T-helper 17 cell (primary cell): Measurements from ENCODE around the gene SLC25A1. TPM values are rescaled to one million over a fixed set of nuclear protein-coding genes. Genes with fewer than 3 reads are reported as not detected.
A peak's percentile ranks its signal among the peaks of the same experiment; 100 is the strongest.

Source experiments
- ATAC-seq: fragments of 150-1000 bp; cut with Tn5 transposase; 2 replicates; pipeline ENCODE4 v1.10.0; 2021; ENCODE audit warnings: mild to moderate bottlenecking, moderate library complexity
- DNase-seq, 3 donors: peaks; one replicate each; pipeline versions ENCODE4 v3.0.0 to v3.0.0-alpha.2; 2020 to 2021
- H3K9me3 ChIP-seq: one replicate; pipeline ENCODE4 v1.7.0; 2013; ENCODE audit warnings: low read length, mild to moderate bottlenecking; ENCODE audit not compliant: control insufficient read depth, poor library complexity, severe bottlenecking
- H3K27ac Mint-ChIP-seq: one replicate; pipeline ENCODE4 v1.8.0; 2022; ENCODE audit warnings: mild to moderate bottlenecking, moderate library complexity, mixed read lengths
- H3K27me3 Mint-ChIP-seq: one replicate; pipeline ENCODE4 v1.8.0; 2022; ENCODE audit warnings: mixed read lengths
- H3K36me3 Mint-ChIP-seq: one replicate; pipeline ENCODE4 v1.8.0; 2022; ENCODE audit warnings: low read depth, mixed read lengths
- H3K4me1 Mint-ChIP-seq: one replicate; pipeline ENCODE4 v1.8.0; 2022; ENCODE audit warnings: mild to moderate bottlenecking, mixed read lengths
- H3K4me3 Mint-ChIP-seq: one replicate; pipeline ENCODE4 v1.8.0; 2022; ENCODE audit warnings: mild to moderate bottlenecking, moderate library complexity, mixed read lengths
- total RNA-seq, 4 donors: library from RNA in 2 of 4; stranded (reverse) in 2 of 4; gene quantifications; one replicate each; pipeline ENCODE4 v1.2.3 and lab custom pipeline; 2022 to 2026

Gene SLC25A1
- total RNA-seq, 2 donors from 2014 or later = 18.4 to 21.3 TPM

- H3K4me3 Mint-ChIP-seq = peak overlapping the region; percentile 28
- no peak for DNase-seq
- H3K4me1 Mint-ChIP-seq = peaks cover 19% of the 10 kb centered on the region
- H3K27me3 Mint-ChIP-seq = no peaks in the 10 kb centered on the region
- H3K9me3 ChIP-seq = no peaks in the 10 kb centered on the region
- peaks cover 13% of the 10 kb centered on the region for H3K36me3 Mint-ChIP-seq
- ATAC-seq = no peak
- no peak overlapping the region for H3K27ac Mint-ChIP-seq
Observed at GRCh38 chr22:19139974-19140373, 38.6 kb downstream of the SLC25A1 start.

- no peaks in the 10 kb centered on the region for H3K9me3 ChIP-seq
- H3K27ac Mint-ChIP-seq = no peak overlapping the region
- no peak overlapping the region for H3K4me3 Mint-ChIP-seq
- ATAC-seq (no peak), DNase-seq (no peak)
- H3K27me3 Mint-ChIP-seq = no peaks in the 10 kb centered on the region
- H3K4me1 Mint-ChIP-seq = peaks cover 10% of the 10 kb centered on the region
- H3K36me3 Mint-ChIP-seq = peaks cover 8% of the 10 kb centered on the region
Observed at GRCh38 chr22:19139001-19139356, 39.6 kb downstream of the SLC25A1 start.

DNA sequence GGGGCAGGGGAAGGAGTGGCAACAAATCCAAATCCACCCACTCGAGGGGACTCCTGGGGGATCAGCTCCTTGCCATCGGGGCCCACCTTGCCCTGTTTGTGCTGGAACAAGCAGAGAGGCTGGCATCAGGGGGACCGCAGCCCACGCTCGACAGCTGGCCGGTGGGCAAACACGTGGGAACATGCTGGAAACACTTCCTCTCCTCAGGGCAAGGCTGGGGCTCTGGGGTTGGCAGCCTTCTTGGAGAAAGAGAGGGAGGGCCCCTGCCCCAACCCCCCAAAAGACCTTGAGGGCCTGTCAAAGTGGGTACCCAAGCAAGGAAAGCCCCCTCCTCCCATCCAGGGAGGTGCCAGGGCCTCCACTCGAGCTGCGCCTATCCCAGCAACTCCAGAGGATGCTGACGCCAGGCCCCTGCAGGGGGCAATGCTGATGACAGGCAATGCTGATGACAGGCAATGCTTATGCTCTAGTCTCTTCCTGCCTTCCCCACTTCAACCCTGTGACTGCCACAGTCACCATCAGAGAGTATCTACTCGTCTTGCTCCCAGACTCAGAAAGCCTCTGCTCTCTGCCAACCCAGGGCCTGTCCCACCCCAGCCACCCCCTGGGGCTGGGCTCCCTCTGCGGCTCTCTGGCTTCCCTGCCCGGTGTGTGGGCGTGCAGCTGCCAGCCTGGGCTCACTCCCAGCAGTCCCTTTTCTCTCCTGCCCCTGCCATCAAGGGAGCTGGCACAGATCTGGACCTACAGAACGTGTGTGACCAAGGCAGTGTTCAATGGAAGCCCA, 40.1 kb downstream of the SLC25A1 start:
- peaks cover 7% of the 10 kb centered on the region for H3K4me1 Mint-ChIP-seq
- H3K36me3 Mint-ChIP-seq = peaks cover 6% of the 10 kb centered on the region
- no peak overlapping the region for H3K27ac Mint-ChIP-seq
- H3K27me3 Mint-ChIP-seq = no peaks in the 10 kb centered on the region
- no peak for ATAC-seq
- no peak for DNase-seq
- H3K9me3 ChIP-seq = no peaks in the 10 kb centered on the region
- no peak overlapping the region for H3K4me3 Mint-ChIP-seq

DNA sequence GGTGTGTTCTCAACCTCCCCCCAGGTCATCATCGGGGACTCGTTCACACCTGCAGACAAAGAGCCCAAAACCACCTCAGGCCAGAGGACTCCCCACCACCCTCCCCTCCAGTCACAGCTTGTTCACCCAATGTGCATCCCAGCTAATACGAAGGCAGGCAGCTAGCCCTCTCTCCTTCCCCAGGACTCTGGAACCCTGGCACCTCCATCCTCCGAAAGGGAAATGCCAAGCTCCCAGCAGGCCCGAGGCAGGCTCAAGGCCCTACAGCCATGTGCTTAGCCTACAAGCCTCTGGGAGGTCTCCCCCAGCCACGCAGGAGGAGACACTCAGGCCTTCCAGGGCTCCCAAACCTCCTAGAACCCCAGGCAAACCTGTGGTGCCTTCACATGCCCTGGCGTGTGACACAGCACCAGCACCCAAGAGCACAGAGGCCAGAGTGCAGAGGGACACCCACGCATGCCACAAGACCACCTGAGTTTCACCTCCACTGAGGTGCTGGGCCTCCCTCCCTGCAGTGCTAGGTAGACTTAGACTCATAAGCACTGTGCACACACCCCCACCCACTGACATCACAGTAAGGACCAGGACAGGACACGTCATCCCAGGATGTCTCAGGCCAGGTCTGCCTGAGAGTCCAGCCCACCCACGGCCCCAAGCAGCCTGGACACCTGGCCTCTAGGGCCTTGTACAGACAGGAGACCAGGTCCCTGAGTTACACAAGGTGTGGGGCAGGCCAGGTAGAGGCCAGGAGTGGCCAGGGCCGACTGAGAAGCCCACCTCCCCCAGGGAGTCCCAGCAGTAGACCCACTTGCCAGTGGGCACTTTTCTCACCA, 40.9 kb downstream of the SLC25A1 start:
- Mint-ChIP-seq H3K4me1 (peaks cover 5% of the 10 kb centered on the region), H3K27ac (no peak overlapping the region), H3K27me3 (no peaks in the 10 kb centered on the region), H3K4me3 (no peak overlapping the region), H3K36me3 (peaks cover 6% of the 10 kb centered on the region)
- H3K9me3 ChIP-seq = no peaks in the 10 kb centered on the region
- ATAC-seq (no peak), DNase-seq (no peak)

DNA sequence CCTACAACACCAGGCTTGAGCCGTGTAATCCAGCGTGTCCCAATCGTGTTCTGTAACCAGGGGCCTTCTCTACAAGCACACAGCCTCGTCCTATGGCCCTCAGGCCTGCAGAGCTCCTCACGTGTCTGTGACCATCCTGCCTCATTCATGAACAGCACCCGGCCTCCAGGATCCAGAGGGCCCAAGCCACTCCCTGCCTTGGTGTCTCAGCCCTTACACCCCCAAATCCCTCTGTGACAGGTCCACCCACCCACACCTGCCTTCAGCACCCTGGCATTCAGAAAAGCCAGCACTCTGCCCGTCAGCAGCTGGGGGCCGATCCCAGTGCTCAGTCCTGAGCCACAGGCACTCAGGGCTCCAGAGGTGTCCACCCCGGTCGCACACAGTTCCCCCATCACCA, 41.6 kb downstream of the SLC25A1 start:
- no peaks in the 10 kb centered on the region for H3K9me3 ChIP-seq
- peak overlapping the region; percentile 53 for H3K27ac Mint-ChIP-seq
- ATAC-seq (no peak), DNase-seq (no peak)
- peaks cover 5% of the 10 kb centered on the region for H3K4me1 Mint-ChIP-seq
- H3K36me3 Mint-ChIP-seq = peaks cover 6% of the 10 kb centered on the region
- no peaks in the 10 kb centered on the region for H3K27me3 Mint-ChIP-seq
- no peak overlapping the region for H3K4me3 Mint-ChIP-seq

DNA sequence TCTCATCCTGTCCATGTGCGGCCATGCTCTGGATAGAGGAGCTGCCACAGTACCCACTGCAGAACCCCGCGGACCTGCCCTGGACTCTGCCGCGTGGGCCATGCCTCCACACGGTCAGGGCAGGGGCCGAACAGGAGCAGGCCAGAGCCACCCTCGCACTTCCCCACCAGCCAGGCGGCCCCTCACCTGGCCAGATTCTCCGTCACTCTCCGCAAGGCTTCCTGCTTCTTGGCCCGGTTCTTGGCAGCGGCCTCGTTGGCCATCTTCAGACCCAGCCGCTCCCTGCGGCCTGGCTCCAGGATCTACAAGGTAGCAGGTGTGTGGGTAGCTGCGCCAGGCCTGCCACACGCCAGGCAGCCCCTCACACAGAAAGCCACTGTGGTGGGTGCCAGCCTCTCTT, 43.7 kb downstream of the SLC25A1 start:
- no peaks in the 10 kb centered on the region for H3K9me3 ChIP-seq
- peaks cover 4% of the 10 kb centered on the region for H3K4me1 Mint-ChIP-seq
- ATAC-seq (no peak), DNase-seq (no peak)
- H3K27me3 Mint-ChIP-seq = no peaks in the 10 kb centered on the region
- peaks cover 6% of the 10 kb centered on the region for H3K36me3 Mint-ChIP-seq
- H3K27ac Mint-ChIP-seq = no peak overlapping the region
- H3K4me3 Mint-ChIP-seq = no peak overlapping the region

DNA sequence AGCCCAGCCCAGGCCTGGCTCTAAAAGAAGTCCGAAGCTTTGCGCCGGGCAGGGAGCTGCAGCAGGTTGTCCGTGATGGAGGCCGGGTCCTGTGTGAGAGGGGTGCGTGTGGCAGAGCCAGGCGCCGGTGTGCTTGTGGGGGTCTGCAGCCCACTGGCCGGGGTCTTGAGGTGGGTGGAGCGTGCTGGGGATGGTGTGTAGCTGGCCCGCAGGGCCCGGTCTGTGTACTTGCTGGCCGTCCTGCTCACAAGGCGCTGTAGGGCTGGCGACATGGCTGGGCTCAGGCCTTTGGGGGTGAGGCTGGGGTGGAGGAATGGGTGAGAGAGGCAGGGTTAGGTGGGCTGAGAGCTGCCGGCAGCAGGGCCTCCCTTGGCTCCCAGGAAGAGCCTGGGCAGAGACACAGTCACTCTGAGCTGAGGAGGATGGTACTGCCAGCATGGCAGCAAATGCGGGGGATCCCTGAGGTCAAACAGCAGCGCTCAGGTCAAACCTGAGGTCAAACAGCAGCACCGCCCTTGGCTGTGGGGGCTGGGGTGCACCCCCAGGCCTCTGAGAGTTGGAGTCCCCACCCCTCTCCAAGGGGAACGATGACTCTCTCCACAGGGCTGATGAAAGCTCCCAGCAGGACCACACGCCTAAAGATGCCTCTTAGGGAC, 44.2 kb downstream of the SLC25A1 start:
- Mint-ChIP-seq H3K4me1 (peaks cover 4% of the 10 kb centered on the region), H3K27ac (no peak overlapping the region)

DNA sequence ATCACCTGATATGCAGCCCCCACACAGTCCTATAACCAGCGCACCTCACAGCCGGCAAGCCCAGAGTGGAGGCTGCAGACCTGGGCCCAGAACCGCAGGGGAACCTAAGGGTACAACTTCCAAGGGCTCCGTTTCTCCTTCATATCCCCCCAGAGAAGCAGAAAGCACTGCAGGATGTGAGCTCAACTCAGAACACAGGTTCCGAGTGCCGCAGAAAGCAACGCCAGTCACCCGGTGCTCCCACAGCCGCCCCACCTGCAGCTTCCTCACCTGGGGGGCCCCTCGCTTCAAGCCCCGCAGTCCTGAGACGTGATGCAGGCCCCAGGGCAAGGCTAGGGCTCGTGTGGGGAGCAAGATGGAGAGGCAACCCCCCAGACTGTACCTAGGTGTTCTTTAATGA, 45.0 kb downstream of the SLC25A1 start:
- Mint-ChIP-seq H3K4me1 (peaks cover 6% of the 10 kb centered on the region), H3K27ac (no peak overlapping the region), H3K4me3 (no peak overlapping the region), H3K27me3 (no peaks in the 10 kb centered on the region), H3K36me3 (peaks cover 6% of the 10 kb centered on the region)
- ATAC-seq (no peak), DNase-seq (no peak)
- no peaks in the 10 kb centered on the region for H3K9me3 ChIP-seq

More for the DNA sequence above, 44.2 kb downstream of the SLC25A1 start:
- ATAC-seq (no peak), DNase-seq (no peak)
- H3K4me3 Mint-ChIP-seq = no peak overlapping the region
- H3K27me3 Mint-ChIP-seq = no peaks in the 10 kb centered on the region
- H3K36me3 Mint-ChIP-seq = peaks cover 6% of the 10 kb centered on the region
- H3K9me3 ChIP-seq = no peaks in the 10 kb centered on the region

DNA sequence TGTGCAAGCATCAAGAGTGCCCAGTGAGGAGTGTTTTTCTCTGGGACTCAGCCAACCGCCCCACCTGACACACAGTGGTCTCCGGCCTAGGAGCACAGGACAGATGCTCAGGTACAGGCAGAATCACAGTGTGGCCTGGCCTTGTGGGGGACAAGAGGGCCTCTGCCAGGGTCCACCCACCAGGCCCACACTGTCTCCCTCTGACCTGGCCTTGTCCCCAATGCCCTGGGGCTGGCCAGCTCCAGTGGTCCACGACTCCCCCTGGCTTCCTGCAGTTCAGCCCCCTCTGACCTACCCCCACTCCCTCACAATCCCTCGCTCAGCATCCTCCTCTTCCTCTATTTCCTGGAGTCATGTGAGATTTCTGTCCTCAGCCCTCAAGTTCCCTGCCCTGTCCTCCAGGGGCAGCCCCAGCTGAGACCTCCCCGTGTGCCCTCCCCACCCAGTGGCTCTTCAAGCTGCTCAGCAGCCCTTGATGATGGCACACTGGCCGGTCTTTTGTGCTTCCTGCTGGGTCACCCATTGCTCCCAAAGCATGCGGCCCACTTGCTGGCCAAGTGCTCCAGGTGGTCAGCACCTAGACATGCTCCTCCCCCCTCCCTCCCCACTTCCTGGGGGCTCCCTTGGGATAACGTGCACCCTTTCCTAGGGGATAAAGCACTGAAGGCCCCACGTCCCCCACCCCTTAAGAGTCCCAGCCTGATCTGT, 45.7 kb downstream of the SLC25A1 start:
- no peak for ATAC-seq
- H3K27ac Mint-ChIP-seq = no peak overlapping the region
- peaks cover 6% of the 10 kb centered on the region for H3K36me3 Mint-ChIP-seq
- H3K9me3 ChIP-seq = no peaks in the 10 kb centered on the region
- peak overlapping the region; percentile 7 for H3K4me3 Mint-ChIP-seq
- no peak for DNase-seq
- H3K27me3 Mint-ChIP-seq = no peaks in the 10 kb centered on the region
- peaks cover 6% of the 10 kb centered on the region for H3K4me1 Mint-ChIP-seq

DNA sequence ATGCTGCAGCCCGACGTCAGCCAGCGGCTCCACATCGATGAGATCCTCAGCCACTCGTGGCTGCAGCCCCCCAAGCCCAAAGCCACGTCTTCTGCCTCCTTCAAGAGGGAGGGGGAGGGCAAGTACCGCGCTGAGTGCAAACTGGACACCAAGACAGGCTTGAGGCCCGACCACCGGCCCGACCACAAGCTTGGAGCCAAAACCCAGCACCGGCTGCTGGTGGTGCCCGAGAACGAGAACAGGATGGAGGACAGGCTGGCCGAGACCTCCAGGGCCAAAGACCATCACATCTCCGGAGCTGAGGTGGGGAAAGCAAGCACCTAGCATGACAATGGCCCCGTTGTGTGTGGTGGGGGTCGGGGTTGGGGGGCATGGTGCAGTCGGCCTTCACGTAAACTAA, 46.4 kb downstream of the SLC25A1 start:
- H3K9me3 ChIP-seq = no peaks in the 10 kb centered on the region
- Mint-ChIP-seq H3K36me3 (peaks cover 6% of the 10 kb centered on the region), H3K27me3 (no peaks in the 10 kb centered on the region), H3K27ac (no peak overlapping the region), H3K4me1 (peaks cover 8% of the 10 kb centered on the region), H3K4me3 (no peak overlapping the region)
- ATAC-seq (no peak), DNase-seq (no peak)

DNA sequence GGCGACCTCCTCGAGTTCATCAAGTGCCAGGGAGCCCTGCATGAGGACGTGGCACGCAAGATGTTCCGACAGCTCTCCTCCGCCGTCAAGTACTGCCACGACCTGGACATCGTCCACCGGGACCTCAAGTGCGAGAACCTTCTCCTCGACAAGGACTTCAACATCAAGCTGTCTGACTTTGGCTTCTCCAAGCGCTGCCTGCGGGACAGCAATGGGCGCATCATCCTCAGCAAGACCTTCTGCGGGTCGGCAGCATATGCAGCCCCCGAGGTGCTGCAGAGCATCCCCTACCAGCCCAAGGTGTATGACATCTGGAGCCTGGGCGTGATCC, 46.9 kb downstream of the SLC25A1 start:
- Mint-ChIP-seq H3K27ac (no peak overlapping the region), H3K4me1 (peaks cover 8% of the 10 kb centered on the region), H3K36me3 (peaks cover 6% of the 10 kb centered on the region), H3K27me3 (no peaks in the 10 kb centered on the region), H3K4me3 (no peak overlapping the region)
- no peak for DNase-seq
- H3K9me3 ChIP-seq = no peaks in the 10 kb centered on the region
- ATAC-seq = no peak

DNA sequence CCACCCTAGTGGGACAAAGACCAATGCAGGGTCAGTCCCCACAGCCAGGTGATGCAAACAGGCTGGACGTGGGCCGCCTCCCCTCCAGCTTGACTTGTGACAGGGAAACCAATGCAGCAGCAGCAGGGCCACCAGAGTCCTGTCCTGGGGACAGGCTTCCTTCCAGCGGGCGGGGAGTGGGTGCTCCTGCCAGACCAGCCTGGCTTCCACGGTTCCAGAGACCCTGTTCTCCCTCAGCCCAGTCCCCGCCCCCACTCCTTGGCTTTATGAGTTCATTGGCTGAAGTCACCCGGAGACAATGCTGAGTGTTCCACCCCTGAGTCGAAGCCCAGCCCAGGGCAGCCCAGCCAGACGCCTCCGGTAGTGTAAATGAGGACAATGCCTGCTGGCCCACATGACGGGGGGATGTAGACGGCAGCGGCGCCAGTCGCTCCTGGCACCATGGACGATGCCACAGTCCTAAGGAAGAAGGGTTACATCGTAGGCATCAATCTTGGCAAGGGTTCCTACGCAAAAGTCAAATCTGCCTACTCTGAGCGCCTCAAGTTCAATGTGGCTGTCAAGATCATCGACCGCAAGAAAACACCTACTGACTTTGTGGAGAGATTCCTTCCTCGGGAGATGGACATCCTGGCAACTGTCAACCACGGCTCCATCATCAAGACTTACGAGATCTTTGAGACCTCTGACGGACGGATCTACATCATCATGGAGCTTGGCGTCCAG, 47.4 kb downstream of the SLC25A1 start, which contains the start of gene TSSK2:
Gene TSSK2 (plus strand): TSS at position 350 of the 726 bp plus-strand sequence. CDS start 92 bp downstream, at position 442.
- Mint-ChIP-seq H3K4me1 (peaks cover 8% of the 10 kb centered on the region), H3K36me3 (peaks cover 6% of the 10 kb centered on the region), H3K27ac (no peak within 1 kb of the TSS), H3K27me3 (no peaks in the 10 kb centered on the region), H3K4me3 (no peak within 1 kb of the TSS)
- no peak for DNase-seq
- no peak for ATAC-seq
- no peaks in the 10 kb centered on the region for H3K9me3 ChIP-seq
